ENCODE data around the gene PRRT3. TPM values are rescaled to one million over a fixed set of nuclear protein-coding genes. Genes with fewer than 3 reads are reported as not detected.
"Not testable (repeated sequence)": the region's sequence is repeated elsewhere in the genome, so short reads cannot be mapped to it uniquely, and the experiment has no call there.

The PRRT3 gene
- total RNA-seq, 1 donor = 5.5 TPM

DNA sequence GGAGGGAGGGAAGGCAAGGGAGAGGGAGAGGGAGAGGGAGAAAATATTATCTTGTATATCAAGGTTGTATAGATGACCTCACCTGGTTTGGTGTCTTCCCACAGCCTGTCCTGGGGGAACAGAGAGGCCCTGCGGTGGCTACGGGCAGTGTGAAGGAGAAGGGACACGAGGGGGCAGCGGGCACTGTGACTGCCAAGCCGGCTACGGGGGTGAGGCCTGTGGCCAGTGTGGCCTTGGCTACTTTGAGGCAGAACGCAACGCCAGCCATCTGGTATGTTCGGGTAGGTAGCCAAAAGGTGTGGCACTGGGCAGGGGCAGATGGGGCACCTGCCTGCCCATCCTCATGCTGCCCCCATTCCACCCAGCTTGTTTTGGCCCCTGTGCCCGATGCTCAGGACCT, 11.5 kb downstream of the PRRT3 start:
- TF ChIP-seq, protein P1, sequence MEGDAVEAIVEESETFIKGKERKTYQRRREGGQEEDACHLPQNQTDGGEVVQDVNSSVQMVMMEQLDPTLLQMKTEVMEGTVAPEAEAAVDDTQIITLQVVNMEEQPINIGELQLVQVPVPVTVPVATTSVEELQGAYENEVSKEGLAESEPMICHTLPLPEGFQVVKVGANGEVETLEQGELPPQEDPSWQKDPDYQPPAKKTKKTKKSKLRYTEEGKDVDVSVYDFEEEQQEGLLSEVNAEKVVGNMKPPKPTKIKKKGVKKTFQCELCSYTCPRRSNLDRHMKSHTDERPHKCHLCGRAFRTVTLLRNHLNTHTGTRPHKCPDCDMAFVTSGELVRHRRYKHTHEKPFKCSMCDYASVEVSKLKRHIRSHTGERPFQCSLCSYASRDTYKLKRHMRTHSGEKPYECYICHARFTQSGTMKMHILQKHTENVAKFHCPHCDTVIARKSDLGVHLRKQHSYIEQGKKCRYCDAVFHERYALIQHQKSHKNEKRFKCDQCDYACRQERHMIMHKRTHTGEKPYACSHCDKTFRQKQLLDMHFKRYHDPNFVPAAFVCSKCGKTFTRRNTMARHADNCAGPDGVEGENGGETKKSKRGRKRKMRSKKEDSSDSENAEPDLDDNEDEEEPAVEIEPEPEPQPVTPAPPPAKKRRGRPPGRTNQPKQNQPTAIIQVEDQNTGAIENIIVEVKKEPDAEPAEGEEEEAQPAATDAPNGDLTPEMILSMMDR (IDR thresholded peaks at IDR 0.05; ENCODE audit: insufficient read depth, low read length) = no peak
- no peak overlapping the region for H3K4me3 ChIP-seq (ENCODE audit: low read depth, low read length)
- DNase-seq (ENCODE audit: low read depth) = no peak

DNA sequence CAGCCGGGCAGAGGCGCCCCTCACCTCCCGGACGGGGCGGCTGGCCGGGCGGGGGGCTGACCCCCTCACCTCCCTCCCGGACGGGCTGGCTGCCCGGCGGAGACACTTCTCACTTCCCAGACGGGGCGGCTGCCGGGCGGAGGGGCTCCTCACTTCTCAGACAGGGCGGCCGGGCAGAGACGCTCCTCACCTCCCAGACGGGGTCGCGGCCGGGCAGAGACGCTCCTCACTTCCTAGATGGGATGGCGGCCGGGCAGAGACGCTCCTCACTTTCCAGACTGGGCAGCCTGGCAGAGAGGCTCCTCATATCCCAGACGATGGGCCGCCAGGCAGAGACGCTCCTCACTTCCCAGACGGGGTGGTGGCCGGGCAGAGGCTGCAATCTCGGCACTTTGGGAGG, 12.3 kb downstream of the PRRT3 start:
- not testable (repeated sequence) for H3K4me3 ChIP-seq (ENCODE audit: low read depth, low read length); DNase-seq (ENCODE audit: low read depth)

DNA sequence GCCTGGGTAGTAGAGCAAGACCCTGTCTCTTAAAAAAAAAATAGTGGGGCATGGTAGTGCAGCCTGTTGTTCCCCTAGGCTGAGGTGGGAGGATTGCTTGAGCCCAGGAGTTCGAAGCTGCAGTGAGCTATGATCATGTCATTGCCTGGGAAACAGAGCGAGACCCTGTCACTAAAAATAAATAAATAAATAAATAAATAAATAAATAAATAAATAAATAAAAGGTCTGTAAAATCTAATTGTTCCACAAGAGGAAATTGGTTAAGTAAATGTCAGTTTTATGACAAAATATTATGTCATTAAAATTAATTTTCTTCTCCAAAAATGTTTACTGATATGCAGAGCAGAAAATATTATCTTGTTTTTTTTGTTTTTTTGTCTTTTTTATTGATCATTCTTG, 13.2 kb downstream of the PRRT3 start:
- TF ChIP-seq, protein P1 (IDR thresholded peaks at IDR 0.05; ENCODE audit: insufficient read depth, low read length) = no peak
- no peak overlapping the region for H3K4me3 ChIP-seq (ENCODE audit: low read depth, low read length)
- no peak for DNase-seq (ENCODE audit: low read depth)

DNA sequence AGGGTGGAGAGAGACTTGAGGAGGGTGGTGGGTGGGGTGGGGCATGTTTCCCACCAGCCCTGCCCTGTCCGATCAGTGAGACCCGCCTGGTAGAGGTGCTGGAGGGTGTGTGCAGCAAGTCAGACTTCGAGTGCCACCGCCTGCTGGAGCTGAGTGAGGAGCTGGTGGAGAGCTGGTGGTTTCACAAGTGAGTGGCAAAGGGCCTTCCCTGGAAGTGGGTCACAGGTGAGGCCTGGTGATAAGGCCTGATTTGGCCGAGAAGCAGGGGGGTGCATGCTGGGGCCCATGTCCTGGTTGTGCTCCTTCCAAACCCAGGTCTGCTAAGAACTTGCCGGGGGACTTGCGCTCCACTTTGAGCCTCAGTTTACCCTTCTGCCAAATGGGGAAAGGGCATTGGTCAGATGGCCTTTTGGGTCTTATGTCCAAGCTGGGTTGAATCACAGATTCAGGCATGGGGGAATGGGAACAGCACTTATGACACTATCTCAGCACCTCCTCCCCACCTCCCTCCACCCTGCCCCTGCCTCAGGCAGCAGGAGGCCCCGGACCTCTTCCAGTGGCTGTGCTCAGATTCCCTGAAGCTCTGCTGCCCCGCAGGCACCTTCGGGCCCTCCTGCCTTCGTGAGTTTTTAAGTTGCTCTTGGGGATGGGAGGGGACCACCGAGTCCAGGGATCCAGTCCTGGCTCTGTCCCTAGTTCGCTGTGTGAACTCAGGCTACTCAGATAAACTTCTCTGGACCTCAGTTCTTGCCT, 14.5 kb downstream of the PRRT3 start:
- TF ChIP-seq, protein P1 (IDR thresholded peaks at IDR 0.05; ENCODE audit: insufficient read depth, low read length) = no peak
- DNase-seq (ENCODE audit: low read depth) = no peak
- no peak overlapping the region for H3K4me3 ChIP-seq (ENCODE audit: low read depth, low read length)

DNA sequence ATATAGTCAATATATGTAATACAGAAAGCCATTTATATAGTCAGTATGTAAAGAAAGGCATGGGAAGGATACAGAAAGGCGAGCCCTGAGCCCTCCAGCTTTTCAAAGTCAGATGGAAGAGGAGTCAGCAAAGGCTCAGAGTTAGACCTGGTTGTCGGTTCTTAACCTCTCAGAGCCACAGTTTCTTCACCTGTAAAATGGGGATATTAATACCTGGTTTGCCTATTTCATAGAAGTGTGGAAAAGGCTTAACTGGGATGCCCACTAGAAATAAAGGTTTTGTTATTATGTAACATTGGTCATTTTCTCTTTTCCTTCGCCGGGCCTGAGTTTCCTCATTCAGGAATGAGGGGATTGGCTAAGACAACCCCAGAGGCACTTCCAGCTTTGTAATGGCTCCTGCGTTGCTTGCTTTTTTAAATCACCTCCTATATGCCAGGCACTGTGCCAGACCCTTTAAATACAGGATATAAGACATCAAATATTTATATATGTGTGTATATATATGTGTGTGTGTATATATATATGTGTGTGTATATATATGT, 16.2 kb downstream of the PRRT3 start:
- no peak overlapping the region for H3K4me3 ChIP-seq (ENCODE audit: low read depth, low read length)
- no peak for DNase-seq (ENCODE audit: low read depth)
- TF ChIP-seq, protein P1 (IDR thresholded peaks at IDR 0.05; ENCODE audit: insufficient read depth, low read length) = no peak

DNA sequence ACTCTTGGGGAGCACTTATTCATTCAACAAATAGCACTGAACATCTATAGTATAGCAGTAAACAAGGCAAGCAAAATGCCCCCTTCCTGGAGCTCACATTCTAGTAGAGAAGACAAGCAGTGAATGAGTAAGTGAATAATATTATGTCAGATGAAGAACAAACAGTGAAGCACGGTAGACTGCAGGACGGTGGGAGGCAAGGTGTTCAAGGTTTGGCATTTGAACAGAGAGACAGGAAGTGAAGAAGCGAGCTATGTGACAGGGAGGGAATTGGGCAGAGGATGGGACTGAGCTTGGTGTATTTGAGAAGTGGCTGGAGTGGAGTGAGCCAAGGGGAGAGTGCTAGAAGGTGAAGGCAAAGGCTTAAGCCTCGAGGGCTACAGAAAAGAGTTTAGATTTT, 17.2 kb downstream of the PRRT3 start:
- TF ChIP-seq, protein P1 (IDR thresholded peaks at IDR 0.05; ENCODE audit: insufficient read depth, low read length) = no peak
- DNase-seq (ENCODE audit: low read depth) = no peak
- no peak overlapping the region for H3K4me3 ChIP-seq (ENCODE audit: low read depth, low read length)

DNA sequence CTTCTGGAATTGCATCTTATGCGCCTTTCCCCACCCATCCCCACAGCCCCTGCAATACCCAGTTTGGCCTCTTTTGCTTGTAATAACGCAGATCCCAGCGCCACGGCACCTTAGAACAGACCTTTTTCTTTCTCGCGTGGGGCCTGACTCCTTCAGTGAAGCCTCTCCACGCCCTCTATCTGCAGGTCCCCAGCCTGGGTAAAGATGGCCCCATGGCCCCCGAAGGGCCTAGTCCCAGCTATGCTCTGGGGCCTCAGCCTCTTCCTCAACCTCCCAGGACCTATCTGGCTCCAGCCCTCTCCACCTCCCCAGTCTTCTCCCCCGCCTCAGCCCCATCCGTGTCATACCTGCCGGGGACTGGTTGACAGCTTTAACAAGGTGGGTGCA, 18.0 kb downstream of the PRRT3 start:
- peak overlapping the region; percentile 78 for H3K4me3 ChIP-seq (ENCODE audit: low read depth, low read length)
- TF ChIP-seq, protein P1 (IDR thresholded peaks at IDR 0.05; ENCODE audit: insufficient read depth, low read length) = peak; percentile 39
- peak; percentile 45 for DNase-seq (ENCODE audit: low read depth)
